ENCODE data around the gene RNF208.
A peak's percentile ranks its signal among the peaks of the same experiment; 100 is the strongest.

Gene RNF208

GRCh38 chr9:137216188-137216965 lies 5.7 kb downstream of the RNF208 start:
- no peak for TF ChIP-seq ZFX (IDR thresholded peaks at IDR 0.05; ENCODE audit: borderline replicate concordance)
- no peak for TF ChIP-seq CTCF (IDR thresholded peaks at IDR 0.05)
- peak overlapping the region; percentile 97 for H3K27ac ChIP-seq

- no peak overlapping the region for H3K27ac ChIP-seq
- TF ChIP-seq CTCF (IDR thresholded peaks at IDR 0.05) (no peak), ZFX (IDR thresholded peaks at IDR 0.05; ENCODE audit: borderline replicate concordance) (no peak)
Observed at GRCh38 chr9:137215196-137215986, 6.6 kb downstream of the RNF208 start.

- TF ChIP-seq CTCF (IDR thresholded peaks at IDR 0.05) (no peak), ZFX (IDR thresholded peaks at IDR 0.05; ENCODE audit: borderline replicate concordance) (no peak)
- no peak overlapping the region for H3K27ac ChIP-seq
Observed at GRCh38 chr9:137214620-137215019, 7.4 kb downstream of the RNF208 start.

- H3K27ac ChIP-seq: no peak overlapping the region
- TF ChIP-seq CTCF (IDR thresholded peaks at IDR 0.05) (peak; percentile 38), ZFX (IDR thresholded peaks at IDR 0.05; ENCODE audit: borderline replicate concordance) (no peak)
Observed at GRCh38 chr9:137213160-137214060, 8.6 kb downstream of the RNF208 start.

GRCh38 chr9:137212520-137212919 lies 9.5 kb downstream of the RNF208 start:
- no peak overlapping the region for H3K27ac ChIP-seq
- TF ChIP-seq CTCF (IDR thresholded peaks at IDR 0.05): no peak
- TF ChIP-seq ZFX (IDR thresholded peaks at IDR 0.05; ENCODE audit: borderline replicate concordance): no peak

GRCh38 chr9:137211532-137211931 lies 10.5 kb downstream of the RNF208 start:
- TF ChIP-seq CTCF (IDR thresholded peaks at IDR 0.05): no peak
- no peak for TF ChIP-seq ZFX (IDR thresholded peaks at IDR 0.05; ENCODE audit: borderline replicate concordance)

More at GRCh38 chr9:137211532-137211931, 10.5 kb downstream of the RNF208 start:
- no peak overlapping the region for H3K27ac ChIP-seq

All from 22Rv1 (cell line).